ENCODE data around the gene NUCKS1. TPM values are rescaled to one million over a fixed set of nuclear protein-coding genes. Genes with fewer than 3 reads are reported as not detected.

The NUCKS1 gene
- total RNA-seq, 1 donor from 2014 or later: 42.1 TPM

DNA sequence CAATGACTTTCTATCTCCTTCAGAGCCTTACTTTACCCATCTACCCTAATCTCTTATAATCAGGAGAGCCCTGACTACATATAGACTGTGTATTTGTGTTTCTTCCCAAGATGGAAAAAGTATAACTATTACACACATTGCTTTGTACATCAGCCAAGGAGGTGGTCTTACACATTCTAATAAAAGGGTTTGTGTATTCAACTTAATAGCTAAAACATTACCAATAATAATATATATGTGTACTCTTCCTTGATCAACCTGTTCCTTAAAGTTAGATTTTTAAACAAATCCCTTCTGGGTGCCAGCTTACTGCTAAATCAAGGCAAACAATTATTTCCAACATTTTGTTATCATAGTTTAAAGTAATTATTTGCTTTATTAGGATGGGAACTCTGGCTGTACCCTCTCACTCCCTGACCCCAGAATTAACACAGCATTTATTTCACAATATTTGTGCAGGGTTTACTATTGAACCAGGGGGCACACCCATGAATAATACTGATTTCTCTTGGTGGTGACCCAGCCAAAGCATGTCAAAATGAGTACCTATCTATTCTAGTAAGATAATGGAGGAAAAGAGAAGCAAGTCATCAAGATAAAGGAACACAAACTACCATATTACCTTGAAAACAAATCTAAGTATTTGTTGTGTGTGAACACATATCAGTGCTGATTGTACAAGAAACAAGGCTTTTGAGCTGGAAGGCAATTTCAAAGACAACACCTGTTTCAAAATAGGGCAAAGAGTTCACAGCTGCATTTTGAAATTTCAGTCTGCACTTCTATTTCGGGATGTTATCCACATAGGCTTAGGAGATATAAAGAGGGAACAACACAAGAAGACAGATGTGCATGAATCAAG lies 39.5 kb downstream of the NUCKS1 start:
- intact Hi-C loops (cut with DNase I): loop anchor here (1.0 to 5.0 kb wide), 3 partner anchors 33 to 118 kb away; no protein-coding TSS in a partner anchor
- Histone ChIP-seq H3K4me1 (peaks cover 0 to 5% of the 10 kb centered on the region in 2 donors), H3K9me3 (no peaks in the 10 kb centered on the region), H3K27me3 (no peaks in the 10 kb centered on the region), H3K4me3 (no peak overlapping the region), H3K36me3 (peaks cover 6 to 7% of the 10 kb centered on the region in 2 donors), H3K27ac (no peak overlapping the region)
- TF ChIP-seq, protein P1, sequence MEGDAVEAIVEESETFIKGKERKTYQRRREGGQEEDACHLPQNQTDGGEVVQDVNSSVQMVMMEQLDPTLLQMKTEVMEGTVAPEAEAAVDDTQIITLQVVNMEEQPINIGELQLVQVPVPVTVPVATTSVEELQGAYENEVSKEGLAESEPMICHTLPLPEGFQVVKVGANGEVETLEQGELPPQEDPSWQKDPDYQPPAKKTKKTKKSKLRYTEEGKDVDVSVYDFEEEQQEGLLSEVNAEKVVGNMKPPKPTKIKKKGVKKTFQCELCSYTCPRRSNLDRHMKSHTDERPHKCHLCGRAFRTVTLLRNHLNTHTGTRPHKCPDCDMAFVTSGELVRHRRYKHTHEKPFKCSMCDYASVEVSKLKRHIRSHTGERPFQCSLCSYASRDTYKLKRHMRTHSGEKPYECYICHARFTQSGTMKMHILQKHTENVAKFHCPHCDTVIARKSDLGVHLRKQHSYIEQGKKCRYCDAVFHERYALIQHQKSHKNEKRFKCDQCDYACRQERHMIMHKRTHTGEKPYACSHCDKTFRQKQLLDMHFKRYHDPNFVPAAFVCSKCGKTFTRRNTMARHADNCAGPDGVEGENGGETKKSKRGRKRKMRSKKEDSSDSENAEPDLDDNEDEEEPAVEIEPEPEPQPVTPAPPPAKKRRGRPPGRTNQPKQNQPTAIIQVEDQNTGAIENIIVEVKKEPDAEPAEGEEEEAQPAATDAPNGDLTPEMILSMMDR (IDR thresholded peaks at IDR 0.05): no peak
- no peak for DNase-seq (ENCODE audit: low spot score in 2 of 2)

DNA sequence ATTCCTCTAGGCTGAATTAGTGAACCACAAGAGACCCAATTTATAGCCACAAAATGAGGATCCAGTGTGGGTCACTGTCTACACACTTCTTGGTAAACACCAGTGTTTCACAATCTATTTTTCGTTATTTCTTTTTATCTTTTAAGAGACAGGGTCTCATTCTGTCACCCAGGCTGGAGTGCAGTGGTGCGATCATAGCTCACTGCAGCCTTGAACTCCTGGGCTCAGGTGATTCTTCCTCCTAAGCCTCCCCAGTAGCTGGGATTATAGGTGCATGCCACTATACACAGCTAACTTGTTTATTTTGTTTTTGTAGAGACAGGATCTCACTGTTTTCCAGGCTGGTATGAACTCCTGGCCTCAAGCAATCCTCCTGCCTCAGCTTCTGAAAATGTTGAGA lies 40.3 kb downstream of the NUCKS1 start:
- Histone ChIP-seq H3K4me1 (peaks cover 0 to 5% of the 10 kb centered on the region in 2 donors), H3K9me3 (no peaks in the 10 kb centered on the region), H3K27me3 (no peaks in the 10 kb centered on the region), H3K27ac (no peak overlapping the region), H3K36me3 (peaks cover 0 to 1% of the 10 kb centered on the region in 2 donors), H3K4me3 (no peak overlapping the region)
- intact Hi-C loops (cut with DNase I): loop anchor here (5.0 kb wide), 1 partner anchor 32 kb away; no protein-coding TSS in a partner anchor
- DNase-seq (ENCODE audit: low spot score in 2 of 2): no peak
- TF ChIP-seq, protein P1 (IDR thresholded peaks at IDR 0.05): no peak

DNA sequence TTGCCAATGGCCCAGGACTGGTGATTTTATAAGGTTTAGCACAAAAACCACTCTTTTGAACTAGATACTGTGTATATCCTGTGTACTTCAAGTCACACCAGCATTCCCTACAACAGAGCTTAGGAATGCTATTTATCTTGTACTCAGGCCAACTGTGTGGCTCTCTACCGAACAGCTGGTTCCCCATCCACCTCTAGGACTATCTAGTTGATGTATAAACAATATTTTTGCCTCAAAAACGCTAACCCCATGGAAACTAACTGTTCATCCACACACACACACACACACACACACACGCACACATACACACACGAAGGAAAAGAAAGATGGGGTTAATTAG lies 41.0 kb downstream of the NUCKS1 start:
- Histone ChIP-seq H3K9me3 (no peaks in the 10 kb centered on the region), H3K27ac (no peak overlapping the region), H3K4me1 (peaks cover 0 to 5% of the 10 kb centered on the region in 2 donors), H3K27me3 (no peaks in the 10 kb centered on the region), H3K4me3 (no peak overlapping the region), H3K36me3 (peaks cover 0 to 4% of the 10 kb centered on the region in 2 donors)
- TF ChIP-seq, protein P1 (IDR thresholded peaks at IDR 0.05): no peak
- intact Hi-C loops (cut with DNase I): no loop called here
- no peak for DNase-seq (ENCODE audit: low spot score in 2 of 2)

DNA sequence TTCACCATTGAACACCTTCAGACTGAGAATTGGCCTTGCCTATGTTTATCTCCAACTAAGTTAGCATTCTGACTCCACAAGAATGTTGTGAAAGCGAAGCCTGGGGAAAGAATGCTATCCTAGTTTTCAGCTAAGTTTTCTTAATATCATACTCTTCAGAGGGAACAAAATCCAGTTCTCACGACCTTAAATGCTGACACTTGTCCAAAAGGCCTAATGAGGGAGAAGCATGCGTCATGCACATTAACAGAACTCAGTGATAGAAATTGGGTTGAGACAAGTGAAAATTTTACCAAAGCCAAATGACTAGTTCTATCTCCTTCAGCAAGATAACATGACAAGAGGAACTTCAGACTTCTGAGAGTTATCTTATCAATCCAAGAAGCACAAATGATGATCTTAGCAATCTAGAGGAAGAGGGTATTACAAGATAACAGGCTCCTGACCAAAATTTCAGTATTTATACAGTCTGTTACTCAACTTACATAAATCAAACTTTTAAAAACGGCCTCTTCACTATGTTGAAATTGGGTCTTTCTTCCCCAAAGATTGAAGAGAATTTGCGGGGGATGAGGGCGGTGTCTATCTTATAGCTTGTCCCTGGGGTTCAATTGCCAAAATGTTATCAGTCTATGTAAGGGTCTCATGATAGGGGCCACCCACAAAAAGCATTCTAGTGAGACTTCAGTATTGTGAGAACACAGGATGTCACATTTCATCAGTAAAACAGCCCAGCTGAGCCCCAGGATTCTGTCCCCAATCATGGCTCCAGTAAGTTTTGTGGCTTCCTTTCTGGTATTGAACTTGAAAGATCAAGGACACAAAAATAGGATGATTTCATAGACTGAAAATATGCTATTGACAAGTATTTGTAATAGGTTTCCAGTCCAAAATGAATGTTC lies 43.1 kb downstream of the NUCKS1 start:
- Histone ChIP-seq H3K27me3 (no peaks in the 10 kb centered on the region), H3K4me1 (peaks cover 0 to 5% of the 10 kb centered on the region in 2 donors), H3K27ac (no peak overlapping the region), H3K9me3 (no peaks in the 10 kb centered on the region), H3K36me3 (peaks cover 6 to 8% of the 10 kb centered on the region in 2 donors), H3K4me3 (no peak overlapping the region)
- DNase-seq (ENCODE audit: low spot score in 2 of 2): no peak
- intact Hi-C loops (cut with DNase I): no loop called here
- TF ChIP-seq, protein P1 (IDR thresholded peaks at IDR 0.05): no peak

DNA sequence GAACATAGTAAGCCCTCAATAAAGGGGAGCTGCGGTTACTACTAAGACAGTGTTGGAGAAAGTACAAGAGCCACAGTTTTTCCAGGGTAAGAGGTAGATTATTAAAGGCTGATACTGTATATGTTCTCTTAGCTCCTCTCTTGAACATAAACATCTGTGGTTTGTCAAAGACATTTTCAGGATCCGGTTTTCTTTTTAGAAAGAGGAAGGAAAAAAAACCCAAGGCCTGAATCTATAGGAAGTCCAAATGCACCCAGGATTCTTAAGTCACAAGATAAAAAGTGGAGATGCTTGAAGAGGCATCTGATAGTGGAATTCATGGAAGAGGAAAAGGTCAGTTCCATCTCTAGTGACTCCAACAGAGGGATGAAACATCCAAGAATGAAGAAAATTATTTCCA lies 45.1 kb downstream of the NUCKS1 start:
- Histone ChIP-seq H3K27me3 (no peaks in the 10 kb centered on the region), H3K9me3 (no peaks in the 10 kb centered on the region), H3K27ac (no peak overlapping the region), H3K36me3 (peaks cover 10 to 11% of the 10 kb centered on the region in 2 donors), H3K4me3 (no peak overlapping the region), H3K4me1 (no peaks in the 10 kb centered on the region)
- no peak for DNase-seq (ENCODE audit: low spot score in 2 of 2)
- TF ChIP-seq, protein P1 (IDR thresholded peaks at IDR 0.05): no peak
- intact Hi-C loops (cut with DNase I): no loop called here
